NCI-H2196 (cell line): ENCODE data around the gene SUB1.
A peak's percentile ranks its signal among the peaks of the same experiment; 100 is the strongest.
"Not testable (repeated sequence)": the region's sequence is repeated elsewhere in the genome, so short reads cannot be mapped to it uniquely, and the experiment has no call there.

ENCODE experiments used
- DNase-seq: peaks from one replicate; lab custom pipeline; 2025; ENCODE audit not compliant: unreplicated experiment; lab: John Stamatoyannopoulos, UW

SUB1 gene

DNA sequence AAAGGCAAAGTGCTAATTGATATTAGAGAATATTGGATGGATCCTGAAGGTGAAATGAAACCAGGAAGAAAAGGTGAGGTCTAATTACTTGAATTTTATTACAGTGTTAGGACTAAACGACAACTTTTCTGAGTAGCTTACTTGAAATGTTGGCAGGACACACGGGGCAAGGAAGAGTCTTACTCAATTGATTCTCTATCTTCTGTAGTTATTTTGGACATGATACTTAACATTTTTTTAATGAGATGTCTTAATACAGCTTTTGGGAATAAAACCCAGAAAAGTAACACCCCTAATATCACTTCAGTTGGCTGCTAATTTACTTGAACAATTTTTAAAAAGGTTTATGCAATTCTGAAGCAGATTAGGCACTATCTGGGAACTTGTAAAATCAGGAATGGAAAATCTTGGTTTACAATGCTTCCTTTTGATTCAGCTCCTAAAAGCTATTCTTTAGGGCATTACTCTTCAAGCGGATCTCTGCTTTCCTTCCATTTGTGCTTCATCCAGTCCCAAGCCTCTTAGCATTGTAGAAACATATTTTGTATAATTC is 13.7 kb downstream of the SUB1 start:
- DNase-seq, result no peak

DNA sequence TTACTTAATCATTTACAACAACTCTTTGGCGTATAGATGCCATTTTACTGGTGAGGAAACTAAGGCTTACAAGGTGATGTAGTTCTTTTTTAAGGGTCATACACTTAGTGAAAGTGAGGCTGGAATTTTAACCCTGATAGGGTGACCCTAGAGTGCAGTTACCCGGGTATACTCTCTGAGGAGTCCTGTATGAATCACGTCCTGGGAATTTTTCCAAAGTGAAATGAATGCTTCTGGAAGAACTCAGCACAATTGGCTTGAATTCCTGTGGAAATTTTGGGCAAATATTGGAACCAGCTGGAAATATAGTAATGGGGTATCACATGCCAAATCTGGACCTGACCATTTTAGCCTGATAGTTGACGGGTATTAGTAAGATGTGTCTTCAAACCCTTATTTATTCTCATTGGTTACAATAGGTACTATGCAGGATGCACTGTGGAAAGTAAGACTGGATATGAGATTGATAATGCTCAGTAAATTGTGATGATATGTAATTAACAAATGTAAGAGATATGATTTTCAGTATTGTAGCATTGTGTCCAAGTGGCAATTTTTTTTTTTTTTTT is 14.8 kb downstream of the SUB1 start:
- no peak for DNase-seq

DNA sequence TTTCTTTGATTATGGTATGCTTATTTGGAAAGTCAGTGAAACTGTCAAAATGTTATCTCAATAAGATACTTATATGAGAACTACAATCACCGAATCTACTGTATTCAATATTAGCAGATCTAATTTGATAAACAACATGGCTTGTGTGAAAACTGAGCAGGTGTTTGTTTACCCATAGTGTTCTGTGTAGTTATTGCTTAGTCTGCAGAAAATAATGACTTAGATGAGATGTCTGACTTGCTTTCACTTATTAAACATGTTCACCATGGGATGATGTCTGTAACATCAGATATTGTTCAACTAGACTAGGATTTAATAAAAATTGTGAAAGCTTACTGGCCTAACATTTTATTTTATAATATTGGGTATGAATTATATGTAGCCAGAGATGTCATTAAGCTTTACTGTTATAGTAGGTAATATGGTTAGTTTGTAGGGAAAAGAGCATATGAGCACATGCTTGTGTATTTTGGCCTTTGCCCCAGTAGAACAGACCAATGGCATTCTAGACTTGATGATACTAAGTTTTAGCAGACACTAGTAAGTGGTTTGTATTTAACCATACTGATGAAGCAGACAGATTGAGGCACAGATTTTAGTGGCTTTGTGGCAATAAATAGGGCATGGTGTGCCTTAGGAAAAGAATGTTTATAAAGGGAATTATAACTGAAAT is 16.4 kb downstream of the SUB1 start:
- DNase-seq, result no peak

DNA sequence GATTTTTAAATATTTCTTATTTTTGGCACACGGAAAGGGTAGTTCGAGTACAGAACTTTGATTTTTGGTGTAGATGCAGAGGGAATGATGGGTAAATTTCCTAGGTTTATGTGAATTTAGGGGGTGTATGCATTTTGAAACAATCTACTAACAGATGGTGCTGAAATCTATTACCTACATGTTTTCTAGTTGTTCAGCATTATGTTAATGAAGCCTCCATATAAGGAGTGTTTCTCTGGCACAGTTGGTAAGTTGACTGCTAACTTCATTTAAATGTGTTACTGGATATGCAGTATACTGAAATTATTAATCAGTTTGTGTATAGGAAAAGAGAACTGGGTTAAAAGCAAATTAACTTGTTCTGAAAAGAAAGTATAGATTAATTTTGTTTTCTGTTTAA is 17.5 kb downstream of the SUB1 start:
- no peak for DNase-seq

DNA sequence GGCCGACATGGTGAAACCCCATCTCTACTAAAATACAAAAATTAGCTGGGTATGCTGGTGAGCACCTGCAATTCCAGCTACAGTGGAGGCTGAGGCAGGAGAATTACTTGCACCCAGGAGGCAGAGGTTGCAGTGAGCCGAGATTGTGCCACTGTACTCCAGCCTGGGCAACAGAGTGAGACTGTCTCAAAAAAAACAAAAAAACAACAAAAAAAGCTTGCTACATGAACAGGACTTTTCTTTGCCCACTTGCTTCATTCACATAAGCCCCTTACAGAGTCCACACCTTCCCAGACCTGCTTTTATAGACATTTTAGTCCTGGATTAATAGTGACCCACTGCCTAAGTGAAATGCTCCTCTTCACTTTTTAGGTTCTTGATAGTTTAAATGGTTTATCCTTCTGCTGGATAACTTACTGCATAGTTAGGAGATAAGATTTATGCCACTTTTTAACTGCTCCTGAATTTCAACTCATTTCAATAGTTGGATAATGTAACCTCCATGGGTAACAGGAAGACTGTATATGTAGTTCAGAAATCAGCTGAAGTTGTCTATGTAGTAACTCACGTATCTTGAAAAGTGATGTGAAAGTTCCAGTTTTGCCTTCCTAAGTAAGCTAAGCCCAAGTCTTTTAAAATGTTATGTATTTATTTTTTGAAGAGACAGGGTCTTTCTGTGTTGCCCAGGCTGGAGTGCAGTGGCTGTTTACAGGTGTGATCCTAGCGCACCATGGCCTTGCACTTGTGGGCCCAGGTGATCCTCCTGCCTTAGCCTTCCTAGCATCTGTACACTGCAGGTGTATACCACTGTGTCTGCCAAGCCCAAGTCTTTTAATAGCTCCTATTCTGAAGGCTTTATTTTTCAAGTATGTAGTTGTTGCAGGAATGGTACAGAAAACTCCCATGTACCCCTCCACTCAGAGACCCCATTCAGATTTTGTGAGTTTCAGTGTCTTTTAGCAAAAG is 19.7 kb downstream of the SUB1 start:
- no peak for DNase-seq

DNA sequence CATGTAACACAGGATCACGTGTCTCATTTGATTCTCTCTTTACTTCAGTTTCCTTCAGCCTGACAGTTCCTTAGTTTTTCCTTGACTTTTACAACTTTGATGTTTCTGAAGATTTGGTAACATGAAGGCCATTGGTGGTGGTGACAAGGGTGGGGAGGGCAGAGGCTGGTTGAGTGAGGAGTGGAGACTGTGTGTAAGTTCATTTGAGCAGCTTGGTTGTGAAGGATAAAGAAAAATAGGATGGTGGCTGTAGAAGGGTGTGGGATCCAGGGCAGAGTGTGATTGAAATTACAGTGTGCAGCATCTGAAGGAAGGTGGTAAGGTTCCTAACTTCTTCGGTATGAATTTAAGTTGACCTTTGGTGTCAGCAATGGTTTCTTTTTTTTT is 20.4 kb downstream of the SUB1 start:
- no peak for DNase-seq

DNA sequence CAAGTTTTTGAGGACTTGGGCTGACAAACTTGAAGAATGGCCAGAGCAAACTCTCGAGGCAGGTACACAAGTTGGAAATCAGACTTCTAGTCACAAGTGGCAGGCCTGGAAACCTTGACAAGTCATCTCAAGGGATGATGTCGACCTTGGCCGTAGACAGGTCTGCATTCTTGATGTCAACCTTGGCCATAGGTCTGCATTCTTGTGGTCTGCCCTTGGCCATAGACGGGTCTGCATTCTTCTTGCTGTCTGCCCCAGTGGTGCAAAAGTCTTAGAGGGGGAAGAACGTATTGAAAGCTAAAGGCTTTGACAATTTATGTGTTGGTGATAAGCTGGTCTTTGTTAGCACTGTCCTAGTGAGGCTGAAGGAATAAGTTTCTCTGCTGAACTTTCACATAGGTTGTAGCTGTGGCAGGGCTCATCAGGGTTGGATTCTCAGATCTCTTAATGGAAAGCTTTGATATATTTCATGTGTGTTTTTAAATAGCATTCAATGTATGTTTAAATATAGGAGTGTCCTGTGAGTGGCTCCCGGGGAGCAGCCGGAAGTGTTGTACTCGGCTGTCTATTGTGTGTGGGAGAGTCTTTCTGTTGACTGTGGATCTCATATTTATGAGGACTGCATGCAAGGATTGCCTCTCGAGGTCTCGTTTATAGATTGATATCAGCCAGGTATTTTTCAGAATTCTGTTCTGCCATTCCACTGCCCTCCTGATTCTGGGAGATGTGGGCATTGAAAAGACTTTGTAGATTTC is 27.0 kb downstream of the SUB1 start:
- DNase-seq, result no peak

DNA sequence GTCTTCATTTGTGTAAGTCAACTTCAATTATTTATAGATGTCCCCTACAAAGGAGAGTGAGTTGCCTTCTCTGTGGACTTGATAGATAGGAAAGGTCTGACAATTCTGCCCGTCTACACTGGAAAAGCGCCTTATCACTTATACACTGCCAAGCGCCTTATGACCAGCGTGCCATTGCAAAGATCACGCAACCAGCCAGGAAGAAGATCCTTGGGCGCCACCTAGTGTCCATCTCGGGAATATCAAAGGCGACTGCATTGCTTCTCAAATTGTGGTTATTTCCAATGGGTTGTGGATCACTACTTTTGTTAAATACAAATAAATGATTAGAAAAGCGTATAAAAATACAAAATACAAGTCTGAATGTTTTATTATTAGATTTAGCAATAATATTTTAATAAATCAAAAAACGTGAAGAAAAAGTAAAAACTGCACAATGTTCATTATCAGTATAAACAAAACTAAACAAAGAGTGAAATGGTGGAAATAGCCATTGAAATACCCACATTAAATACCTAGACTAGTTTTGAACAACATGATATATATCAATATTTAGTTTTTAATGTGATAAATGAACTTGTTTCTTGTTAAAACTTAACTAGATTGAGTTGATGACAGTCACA is 27.8 kb downstream of the SUB1 start:
- DNase-seq, result peak; percentile 87

DNA sequence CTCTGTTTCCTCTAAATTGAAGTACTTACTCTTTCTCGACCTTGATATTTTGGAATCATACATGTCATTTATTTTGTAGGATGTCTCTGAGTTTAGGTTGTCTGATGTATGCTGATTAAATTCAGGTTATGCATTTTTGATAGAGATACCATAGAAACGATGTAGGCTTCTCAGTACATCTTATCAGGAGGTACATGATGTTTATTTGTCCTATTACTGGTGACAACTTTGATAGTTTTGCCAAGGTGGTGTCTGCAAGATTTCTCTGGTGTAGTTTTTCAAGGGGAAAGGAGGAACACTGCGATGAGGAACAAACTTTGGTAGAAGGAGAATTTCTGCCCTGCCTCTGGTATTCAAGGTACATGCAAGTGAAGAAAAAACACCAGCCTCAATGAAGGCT is 29.9 kb downstream of the SUB1 start:
- DNase-seq, result no peak

DNA sequence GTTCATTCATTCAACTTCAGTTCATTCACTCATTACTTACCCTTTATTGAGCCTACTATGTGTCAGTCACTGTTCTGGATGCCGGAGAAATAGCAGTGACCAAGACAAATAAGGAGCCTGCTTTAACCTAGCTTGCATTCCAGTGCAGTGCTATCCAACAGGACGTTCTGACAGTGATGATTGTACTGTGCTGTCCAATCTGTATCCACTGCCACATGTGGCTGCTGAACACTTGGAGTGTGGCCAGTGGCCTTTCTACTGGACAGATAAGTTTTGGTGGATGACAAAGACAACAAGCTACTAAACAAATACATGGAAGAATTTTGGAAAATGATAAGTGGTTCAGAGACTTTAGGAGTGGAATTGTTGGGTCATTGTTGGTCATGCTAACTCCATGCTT is 33.6 kb downstream of the SUB1 start:
- DNase-seq, result no peak

DNA sequence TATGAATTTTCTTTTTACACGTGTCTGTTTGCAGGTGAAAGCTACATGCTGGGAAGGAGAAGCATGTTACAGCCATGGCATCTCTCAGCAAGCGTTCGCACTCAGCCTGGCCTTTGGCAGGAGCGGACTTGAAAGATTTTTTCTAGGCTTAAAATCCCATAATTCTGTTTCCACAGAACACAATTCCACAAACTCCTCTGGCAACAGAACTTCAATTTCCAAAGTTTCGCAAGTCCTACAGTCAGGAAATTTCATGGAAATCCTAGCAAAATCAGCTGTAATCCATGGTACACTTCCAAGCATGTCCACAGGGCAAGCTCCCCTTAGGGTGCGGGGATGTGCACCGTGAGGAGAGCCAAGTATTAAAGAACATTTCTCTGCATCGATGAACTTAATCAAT is 35.9 kb downstream of the SUB1 start:
- no peak for DNase-seq

DNA sequence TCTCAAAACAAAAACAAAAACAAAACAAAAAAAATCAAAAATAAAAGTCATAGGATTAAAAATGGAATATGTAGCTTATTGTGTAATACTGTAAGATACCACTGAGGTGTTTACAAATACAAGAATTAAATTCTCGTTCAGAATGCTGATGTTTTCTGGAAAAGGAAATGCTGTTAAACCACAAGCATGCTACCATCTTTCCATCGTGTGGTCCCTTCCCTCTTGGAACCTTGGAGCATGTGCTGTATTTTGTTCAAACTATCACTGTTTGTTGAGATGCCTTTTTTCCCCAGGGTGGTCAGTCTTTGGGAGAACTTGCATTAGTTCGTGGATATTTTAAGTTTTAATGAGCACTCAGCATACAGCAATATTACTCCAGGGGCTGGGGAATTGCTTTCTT is 39.7 kb downstream of the SUB1 start:
- no peak for DNase-seq

DNA sequence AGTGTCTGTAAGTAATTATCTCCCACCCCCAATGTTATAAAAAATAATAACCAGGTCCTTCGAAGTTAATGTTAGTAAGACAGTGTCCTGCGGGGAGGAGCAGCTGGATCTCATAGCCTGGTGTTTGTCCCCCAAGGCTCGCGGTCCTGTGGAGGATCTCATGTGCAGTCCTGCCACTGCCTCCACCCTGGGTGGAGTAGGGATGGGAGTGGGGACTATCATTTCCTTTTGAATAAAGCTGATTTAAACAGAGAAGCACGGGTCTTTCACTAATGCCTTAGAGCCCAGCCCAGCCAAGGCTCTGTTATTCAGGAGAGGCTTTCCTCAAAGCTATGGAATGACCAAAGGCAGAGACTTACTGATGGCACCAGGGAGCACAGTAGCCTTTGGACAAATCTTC is 40.2 kb downstream of the SUB1 start:
- no peak for DNase-seq

DNA sequence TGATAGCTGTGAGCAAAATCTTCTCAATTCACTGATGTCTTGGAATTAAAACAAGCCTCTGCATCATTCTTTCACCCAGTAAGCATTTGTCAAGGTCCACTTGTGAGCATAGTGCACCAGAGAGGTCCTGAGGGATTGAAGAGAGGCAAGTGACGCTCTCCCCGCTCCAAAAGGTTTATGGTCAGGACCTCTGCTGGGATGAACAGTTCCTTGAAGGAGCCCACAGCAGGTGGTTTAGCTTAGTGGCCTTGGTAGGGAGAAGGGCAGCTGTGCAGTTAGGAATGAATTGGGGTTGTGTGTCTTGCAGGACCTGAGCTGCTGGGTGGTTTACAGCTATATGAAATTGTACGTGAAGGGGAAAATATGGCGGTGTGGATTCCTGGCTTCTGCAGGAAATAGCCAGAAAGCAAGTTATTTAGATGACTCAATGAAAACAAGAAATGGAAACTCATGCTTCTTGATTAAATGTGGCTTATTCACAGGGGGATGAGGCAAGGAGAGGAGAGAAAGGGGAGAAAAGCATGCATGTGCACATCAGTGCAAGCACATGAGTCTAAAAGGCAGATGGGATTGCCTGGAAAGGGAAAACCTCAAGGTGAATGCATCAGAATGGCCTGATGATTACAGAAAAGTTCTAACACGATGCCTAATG is 42.0 kb downstream of the SUB1 start:
- DNase-seq, result no peak

DNA sequence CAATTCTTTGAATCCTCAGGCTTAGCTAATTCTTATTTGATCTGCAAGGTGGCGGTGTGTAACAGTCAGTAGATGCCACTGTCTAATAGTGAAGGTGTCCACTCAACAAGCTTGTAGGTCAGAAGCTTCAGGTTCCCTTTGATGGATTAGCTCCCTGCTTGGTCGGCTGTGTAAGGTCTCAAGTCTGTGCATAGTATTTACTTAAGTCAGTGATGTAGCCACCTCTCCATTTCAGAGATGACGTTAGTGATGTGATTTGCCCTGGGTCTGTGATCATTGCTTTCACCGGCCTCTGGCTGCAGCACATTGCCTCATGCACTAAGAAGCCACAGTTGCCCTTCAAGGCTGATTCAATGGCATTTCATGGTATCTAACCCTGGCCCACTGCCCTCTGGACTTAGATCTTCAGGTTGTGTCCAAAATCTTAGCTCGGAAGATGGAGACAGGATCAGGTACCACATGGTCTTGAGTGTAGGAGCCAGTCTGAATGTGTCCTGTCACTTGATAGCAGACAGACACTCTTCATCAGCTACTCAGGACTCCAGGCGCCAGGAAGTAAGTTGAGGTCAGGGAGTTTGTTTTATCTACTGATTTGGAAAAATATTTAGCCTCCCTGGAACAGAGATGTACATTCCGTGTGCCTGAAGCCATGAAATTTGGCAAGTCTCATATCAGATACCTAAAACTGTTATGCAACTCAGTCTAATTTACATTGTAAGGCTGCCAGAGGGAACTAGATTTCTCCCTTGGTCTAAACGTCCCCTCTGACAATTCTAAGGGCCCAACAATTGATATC is 42.9 kb downstream of the SUB1 start:
- peak; percentile 35 for DNase-seq

DNA sequence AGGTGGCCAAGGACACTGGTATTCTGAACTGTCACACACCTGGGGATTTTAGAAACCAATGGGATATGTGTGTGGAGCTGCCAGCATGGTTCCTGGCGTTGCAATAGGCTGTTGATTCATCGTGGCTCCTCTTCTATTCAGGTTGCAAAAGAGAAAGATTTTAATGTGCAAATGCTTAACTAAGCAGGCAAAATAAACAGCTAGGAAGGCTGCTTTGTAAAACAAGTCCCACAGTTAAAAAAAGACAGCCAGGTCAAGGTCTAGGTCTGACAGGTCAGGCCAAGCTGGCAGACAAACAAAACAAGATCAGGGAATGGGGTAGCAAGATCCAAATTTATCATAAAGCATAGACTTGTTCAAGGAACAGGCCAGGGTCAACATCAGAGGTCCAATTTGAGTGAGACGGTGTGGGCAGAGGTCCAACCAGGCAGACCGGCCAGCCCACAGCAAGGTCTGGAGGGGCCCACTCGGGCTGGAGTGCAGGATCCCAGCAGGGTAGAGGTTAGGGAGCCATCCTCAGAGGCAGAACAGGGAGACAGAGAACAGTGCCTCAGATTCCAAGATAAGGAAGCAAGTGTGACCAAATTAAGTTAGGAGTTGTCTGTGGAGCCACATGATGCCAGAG is 45.6 kb downstream of the SUB1 start:
- DNase-seq, result no peak

DNA sequence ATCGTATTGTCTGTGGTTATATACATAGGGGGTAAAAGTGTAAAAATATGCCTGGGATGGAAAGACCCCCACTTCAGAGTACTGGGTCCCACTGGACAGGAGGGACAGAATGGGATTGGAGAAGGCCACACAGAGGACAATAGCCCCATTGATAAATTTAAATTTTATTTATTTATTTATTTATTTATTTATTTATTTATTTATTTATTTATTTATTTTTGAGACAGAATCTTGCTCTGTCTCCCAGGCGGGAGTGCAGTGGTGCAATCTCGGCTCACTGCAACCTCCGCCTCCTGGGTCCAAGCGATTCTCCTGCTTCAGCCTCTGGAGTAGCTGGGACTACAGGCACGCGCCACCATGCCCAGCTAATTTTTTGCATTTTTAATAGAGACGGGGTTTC is 47.7 kb downstream of the SUB1 start:
- not testable (repeated sequence) for DNase-seq

DNA sequence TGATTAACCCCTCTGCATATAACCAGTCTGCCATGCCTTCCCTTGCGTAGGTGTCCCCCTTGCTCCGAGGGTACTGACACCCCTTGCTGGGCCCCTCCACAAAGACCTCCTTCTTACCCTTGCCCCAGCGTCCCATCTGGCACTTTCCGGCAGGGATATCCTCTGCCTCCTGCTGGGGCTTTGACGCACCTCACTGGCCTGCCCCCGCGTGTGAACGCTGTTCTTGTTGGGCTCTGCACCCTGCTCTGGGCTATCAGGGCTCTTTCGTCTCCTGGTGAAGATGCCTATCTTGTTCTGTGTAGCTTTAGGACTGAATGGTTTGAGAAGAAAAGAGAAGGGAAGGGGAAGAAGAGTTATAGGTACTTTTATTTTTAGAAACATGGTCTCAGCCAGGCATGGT is 53.0 kb downstream of the SUB1 start:
- DNase-seq, result no peak

DNA sequence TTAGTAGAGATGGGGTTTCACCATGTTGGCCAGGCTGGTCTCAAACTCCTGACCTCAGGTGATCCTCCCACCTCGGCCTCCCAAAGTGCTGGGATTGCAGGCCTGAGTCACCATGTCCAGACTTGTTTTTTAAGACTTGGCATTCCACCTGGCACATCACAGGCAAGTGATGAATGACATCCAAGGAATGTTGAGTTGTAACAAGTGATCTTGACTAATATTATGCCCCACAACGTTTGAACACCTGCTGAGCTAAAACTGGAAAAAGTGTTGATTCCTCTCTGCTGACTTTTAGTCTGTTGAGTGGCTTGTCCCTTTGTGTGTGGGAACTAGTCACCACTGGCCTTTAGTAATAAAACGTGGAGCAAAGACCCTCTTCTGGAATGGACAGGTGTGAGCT is 54.6 kb downstream of the SUB1 start:
- DNase-seq, result no peak
